Rectal smooth muscle tissue (tissue), 1 donor: ENCODE data around the gene SYN1.

Experiments used
- H3K27ac ChIP-seq: one replicate; pipeline ENCODE4 v1.7.0; 2013; ENCODE audit warnings: low read depth, low read length, inconsistent platforms
- H3K27me3 ChIP-seq: one replicate; pipeline ENCODE4 v1.7.0; 2013; ENCODE audit warnings: low read length; ENCODE audit not compliant: control insufficient read depth, insufficient read depth
- H3K36me3 ChIP-seq: one replicate; pipeline ENCODE4 v1.7.0; 2013; ENCODE audit warnings: low read length; ENCODE audit not compliant: control insufficient read depth, insufficient read depth
- H3K4me1 ChIP-seq: one replicate; pipeline ENCODE4 v1.7.0; 2013; ENCODE audit warnings: low read length; ENCODE audit not compliant: control insufficient read depth, insufficient read depth
- H3K4me3 ChIP-seq: one replicate; pipeline ENCODE4 v1.7.0; 2013; ENCODE audit warnings: low read length
- H3K9ac ChIP-seq: one replicate; pipeline ENCODE4 v1.7.0; 2013; ENCODE audit warnings: low read length

SYN1 gene

DNA sequence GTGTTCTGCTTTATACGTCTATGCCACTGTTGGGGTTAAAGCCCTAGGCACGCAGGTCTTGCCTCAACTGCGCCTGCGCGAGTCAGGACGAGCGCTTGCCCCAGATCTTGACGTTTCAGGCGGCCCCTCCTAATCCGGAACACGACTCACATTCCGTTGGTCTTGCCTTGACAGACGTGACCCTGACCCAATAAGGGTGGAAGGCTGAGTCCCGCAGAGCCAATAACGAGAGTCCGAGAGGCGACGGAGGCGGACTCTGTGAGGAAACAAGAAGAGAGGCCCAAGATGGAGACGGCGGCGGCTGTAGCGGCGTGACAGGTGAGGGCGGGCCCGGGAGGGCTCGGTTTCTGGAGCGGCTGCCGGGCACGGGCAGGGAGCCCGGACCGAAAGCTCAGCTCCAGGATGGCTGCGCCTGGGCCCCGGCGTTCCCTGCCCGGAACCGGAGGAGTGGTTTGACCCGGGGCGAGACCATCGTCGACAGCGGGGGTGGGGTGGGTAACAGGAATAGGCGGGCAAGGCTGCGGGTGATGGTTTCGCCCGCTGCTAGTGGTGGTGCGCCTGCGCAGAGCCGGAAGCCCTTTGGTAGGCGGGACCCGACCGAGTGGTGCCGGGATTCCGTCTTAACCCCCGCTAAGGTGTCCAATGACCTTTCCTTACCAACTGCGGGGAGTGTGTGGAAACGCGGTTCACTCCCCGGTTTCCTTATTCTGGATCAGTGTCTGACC, 58.6 kb downstream of the SYN1 start, which contains the start of gene ARAF:
TSS of gene ARAF (plus strand) at position 272 of the 725 bp plus-strand sequence. CDS start 1,763 bp downstream, outside the sequence.
- H3K9ac ChIP-seq, result peak within 1 kb of the TSS; percentile 67
- peaks cover 2% of the 10 kb centered on the region for H3K4me1 ChIP-seq
- H3K27ac ChIP-seq, result peak within 1 kb of the TSS; percentile 96
- no peaks in the 10 kb centered on the region for H3K27me3 ChIP-seq
- peak within 1 kb of the TSS; percentile 76 for H3K4me3 ChIP-seq
- peaks cover 8% of the 10 kb centered on the region for H3K36me3 ChIP-seq

DNA sequence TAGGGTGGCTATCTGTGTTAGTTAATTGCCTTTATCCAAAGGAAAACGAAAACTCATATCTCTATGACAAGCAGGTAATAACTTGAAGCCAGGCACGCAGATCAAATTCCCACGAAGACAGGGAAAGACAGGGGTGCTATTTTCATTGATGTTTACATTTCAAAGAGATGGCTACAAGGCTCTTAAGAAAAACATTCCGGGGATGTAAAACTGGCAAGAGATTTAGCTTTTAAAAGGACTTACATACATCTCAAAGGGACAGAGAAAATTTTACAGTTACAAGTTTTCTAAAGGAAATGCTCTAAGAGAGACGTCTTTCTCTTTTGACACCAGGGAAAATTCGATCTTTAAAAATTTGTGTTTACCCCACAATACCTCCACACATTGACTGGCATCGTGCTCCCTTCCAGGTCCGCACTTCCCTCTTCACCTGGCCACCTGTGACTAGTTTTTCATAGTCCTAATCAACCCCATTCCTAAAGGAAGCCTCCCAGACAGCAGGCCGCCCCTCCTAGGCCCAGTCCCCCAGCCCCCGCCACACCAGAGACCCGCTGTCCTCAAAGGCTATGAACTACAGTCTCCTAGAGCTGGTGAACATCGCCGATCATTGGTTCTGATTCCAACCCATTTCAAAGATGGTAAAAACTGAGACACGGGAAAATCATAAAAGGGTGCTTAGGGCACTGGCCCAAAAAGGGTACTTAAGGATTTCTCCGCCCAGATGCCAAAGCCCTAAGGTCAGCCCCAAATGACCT, 59.3 kb downstream of the SYN1 start:
- Histone ChIP-seq H3K4me3 (peak overlapping the region; percentile 64), H3K27me3 (no peaks in the 10 kb centered on the region), H3K4me1 (peaks cover 2% of the 10 kb centered on the region), H3K27ac (peak overlapping the region; percentile 96), H3K36me3 (peaks cover 8% of the 10 kb centered on the region), H3K9ac (peak overlapping the region; percentile 40)

DNA sequence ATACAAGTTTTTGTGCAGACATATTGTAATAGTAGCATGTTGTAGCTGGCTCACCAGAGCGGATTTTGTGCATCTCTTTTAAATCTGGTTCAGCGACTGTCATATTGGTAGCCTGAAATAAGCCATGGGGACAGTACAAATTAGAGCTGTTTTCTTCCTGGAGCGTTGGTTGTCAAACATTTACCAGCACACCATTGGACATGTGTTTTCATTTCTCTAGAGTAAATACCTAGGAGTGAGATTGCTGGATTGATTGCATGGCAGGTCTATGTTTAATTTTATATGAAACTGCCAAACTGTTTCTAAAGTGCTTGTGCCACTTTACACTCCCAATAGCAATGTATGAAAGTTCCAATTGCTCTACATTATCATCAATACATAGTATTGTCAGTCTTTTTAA, 61.2 kb downstream of the SYN1 start:
- Histone ChIP-seq H3K36me3 (no peaks in the 10 kb centered on the region), H3K9ac (no peak overlapping the region), H3K4me1 (peaks cover 2% of the 10 kb centered on the region), H3K4me3 (no peak overlapping the region), H3K27ac (no peak overlapping the region), H3K27me3 (no peaks in the 10 kb centered on the region)

DNA sequence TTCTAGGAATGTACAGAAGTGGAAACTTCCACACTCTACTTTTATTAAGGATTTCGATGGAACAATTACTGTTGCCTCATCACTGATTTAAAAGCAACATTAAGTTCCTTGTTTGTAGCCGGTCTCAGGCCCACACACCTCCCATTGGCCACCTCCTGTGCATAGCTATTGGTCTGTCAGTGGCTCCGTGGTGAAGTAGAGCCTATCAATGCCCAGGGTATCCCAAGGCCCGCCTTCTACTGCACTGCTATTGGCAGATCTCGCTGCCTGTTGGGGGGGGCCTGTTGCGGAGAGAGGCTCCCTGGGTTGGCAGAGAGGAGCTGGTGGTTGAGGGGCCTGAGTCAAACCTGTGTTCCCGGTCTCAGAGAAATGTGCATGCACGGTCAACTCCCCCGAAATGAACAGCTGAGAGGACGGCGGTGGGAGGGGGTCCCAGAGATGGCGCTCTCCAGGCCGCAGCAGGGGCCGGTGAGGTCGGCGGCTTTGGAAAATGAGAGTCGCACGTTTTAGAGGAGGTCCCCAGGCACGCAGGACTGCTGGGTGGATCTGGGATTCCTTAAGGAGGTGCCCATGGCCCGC, 63.5 kb downstream of the SYN1 start:
- Histone ChIP-seq H3K27ac (peak overlapping the region; percentile 85), H3K4me1 (no peaks in the 10 kb centered on the region), H3K27me3 (no peaks in the 10 kb centered on the region), H3K4me3 (peak overlapping the region; percentile 63), H3K9ac (peak overlapping the region; percentile 66), H3K36me3 (no peaks in the 10 kb centered on the region)

DNA sequence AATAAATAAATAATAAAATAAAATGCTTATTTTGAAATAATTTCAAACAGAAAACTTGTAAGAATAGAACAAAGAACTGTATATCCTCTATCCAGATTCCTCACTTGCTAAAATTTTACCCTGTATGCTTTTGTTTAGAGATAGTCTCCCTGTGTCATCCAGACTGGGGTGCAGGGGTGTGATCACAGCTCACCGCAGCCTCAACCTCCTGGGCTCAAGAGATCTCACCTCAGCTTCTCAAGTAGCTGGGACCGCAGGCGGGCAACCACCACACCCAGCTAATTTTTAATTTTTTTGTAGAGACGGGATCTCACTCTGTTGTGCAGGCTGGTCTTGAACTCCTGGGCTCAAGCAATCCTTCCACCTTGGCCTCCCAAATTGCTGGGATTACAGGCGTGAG, 76.2 kb downstream of the SYN1 start:
- Histone ChIP-seq H3K9ac (no peak overlapping the region), H3K27me3 (no peaks in the 10 kb centered on the region), H3K36me3 (no peaks in the 10 kb centered on the region), H3K4me3 (no peak overlapping the region), H3K4me1 (peaks cover 3% of the 10 kb centered on the region), H3K27ac (no peak overlapping the region)

DNA sequence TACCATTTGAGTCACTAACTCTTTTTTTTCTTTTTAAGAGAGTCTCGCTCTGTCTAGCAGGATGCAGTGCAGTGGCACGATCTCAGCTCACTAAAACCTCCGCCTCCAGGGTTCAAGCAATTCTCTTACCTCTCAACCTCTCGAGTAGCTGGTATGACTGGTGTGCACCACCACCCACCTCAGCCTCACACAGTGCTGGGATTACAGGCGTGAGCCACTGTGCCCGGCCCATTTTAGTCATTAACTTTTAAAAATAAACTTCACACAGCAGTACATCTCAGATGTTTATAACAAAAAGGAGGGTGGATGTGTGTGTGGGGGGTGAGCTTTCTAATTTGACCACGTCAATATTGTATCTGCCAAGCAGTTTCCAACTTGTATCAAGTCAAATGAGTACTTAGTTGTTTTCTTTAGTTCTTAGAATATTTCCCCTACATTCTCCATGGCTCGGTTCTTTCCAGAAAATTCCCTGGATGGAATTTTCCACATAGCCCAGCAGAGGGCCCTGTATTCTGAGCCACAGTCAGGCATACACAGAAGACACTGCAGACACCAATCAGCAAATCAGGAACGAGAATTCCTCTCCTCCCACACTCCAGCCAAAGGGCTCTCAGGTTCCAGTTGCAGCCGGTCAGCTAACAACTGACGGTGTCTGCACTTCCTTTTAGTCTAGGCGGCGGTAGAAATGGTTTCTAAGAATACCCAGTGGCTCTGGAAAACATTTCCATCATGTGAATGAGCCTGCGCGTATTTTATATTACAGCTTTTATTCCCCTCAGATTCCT, 78.7 kb downstream of the SYN1 start:
- Histone ChIP-seq H3K27me3 (no peaks in the 10 kb centered on the region), H3K36me3 (no peaks in the 10 kb centered on the region), H3K4me3 (no peak overlapping the region), H3K4me1 (peaks cover 3% of the 10 kb centered on the region), H3K9ac (no peak overlapping the region), H3K27ac (peak overlapping the region; percentile 60)

DNA sequence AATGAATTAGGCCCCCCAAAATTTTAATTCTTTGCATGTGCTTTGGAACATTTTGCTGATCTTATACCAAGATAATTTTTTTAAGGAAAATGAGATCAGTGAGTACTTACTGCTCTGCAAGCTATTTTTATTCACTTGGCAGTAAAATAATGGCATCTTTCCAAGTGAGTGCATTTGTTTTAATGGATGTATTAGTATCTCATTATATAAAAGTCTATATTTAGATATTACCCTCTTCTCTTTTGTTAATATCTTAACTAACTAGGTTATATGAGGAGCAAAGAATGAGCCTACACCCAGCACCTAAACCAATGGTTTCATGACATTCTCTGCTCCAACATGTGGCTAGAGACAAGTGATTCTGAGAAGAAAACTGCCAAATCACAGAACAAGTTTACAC, 79.8 kb downstream of the SYN1 start:
- peak overlapping the region; percentile 55 for H3K27ac ChIP-seq
- H3K4me1 ChIP-seq, result peaks cover 3% of the 10 kb centered on the region
- H3K9ac ChIP-seq, result no peak overlapping the region
- H3K36me3 ChIP-seq, result no peaks in the 10 kb centered on the region
- H3K4me3 ChIP-seq, result no peak overlapping the region
- H3K27me3 ChIP-seq, result no peaks in the 10 kb centered on the region

DNA sequence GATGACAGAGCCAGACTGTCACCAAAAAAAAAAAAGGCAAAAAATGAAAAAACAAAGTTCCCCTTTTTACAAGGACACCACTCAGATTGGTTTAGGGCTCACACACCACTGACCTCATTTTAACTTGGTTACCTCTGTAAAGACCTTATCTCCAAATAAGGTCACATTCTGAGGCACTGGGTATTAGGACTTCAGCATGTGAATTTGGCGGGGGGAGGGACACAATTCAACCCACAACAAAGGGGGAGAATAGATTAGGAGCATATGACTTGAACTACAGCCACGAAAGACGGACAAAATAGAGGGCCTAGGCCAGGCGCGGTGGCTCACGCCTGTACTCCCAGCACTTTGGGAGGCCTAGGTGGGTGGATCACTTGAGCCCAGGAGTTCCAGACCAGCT, 89.6 kb downstream of the SYN1 start:
- no peak overlapping the region for H3K4me3 ChIP-seq
- H3K36me3 ChIP-seq, result no peaks in the 10 kb centered on the region
- H3K27ac ChIP-seq, result no peak overlapping the region
- H3K4me1 ChIP-seq, result no peaks in the 10 kb centered on the region
- no peaks in the 10 kb centered on the region for H3K27me3 ChIP-seq
- no peak overlapping the region for H3K9ac ChIP-seq

DNA sequence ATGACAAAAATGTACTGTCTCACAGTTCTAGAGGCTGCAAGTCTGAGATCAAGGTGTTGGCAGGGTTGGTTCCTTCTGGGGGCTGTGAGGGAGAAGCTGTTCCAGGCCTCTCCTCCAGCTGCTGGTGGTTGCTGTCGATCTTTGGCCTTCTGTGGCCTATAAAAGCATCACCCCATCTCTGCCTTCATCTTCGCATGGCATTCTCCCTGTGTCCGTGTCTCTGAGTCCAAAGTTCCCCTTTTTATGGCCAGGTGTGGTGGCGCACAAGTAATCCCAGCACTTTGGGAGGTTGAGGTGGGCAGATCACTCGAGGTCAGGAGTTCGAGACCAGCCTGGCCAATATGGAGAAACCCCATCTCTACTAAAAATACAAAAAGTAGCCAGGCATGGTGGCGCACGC, 90.1 kb downstream of the SYN1 start:
- no peak overlapping the region for H3K9ac ChIP-seq
- H3K36me3 ChIP-seq, result no peaks in the 10 kb centered on the region
- no peak overlapping the region for H3K27ac ChIP-seq
- H3K4me3 ChIP-seq, result no peak overlapping the region
- no peaks in the 10 kb centered on the region for H3K27me3 ChIP-seq
- H3K4me1 ChIP-seq, result no peaks in the 10 kb centered on the region

DNA sequence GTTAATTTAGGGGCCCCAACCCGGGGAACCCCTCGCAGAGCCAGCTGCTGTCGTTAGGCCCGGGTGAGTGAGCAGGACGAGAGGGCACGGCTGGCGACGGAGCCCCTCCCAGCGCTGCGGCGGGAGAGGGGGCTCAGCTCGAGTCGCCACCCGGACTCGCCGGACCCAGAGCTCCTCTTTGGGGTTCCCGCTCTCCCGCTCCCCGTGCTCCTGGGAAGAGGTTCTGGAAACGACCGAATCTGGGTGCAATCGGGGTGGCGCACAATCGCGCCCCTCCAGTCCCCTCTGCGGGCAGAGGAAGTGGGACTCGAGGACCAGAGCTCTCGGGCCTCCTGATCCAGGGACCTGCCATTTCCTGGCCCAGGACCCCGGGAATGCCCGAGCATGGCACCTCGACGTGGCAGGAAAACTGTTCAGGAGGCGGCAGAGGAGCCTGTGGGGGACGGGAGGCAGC, 95.9 kb downstream of the SYN1 start:
- Histone ChIP-seq H3K27me3 (no peaks in the 10 kb centered on the region), H3K36me3 (no peaks in the 10 kb centered on the region), H3K4me1 (no peaks in the 10 kb centered on the region), H3K27ac (no peak overlapping the region), H3K4me3 (peak overlapping the region; percentile 59), H3K9ac (no peak overlapping the region)

DNA sequence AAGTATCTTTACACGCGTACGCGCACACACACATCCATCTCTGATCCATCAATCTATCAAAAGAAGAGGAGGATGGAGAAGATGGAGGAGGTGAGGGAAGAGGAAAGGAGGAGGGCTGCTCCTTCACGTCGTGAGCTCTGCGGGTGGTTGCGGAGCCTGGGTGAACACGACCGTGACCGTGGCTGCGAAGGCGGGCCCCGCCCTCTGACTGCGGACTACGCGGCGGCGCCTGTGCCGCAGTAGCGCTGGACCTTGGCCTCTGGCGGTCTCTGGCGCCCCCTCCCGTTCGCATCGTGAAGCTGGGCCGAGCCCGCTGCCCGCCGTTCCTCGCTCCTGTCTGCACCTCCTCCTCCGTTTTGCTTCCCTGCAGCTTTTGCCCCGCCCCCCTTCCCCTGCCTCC, 96.4 kb downstream of the SYN1 start:
- Histone ChIP-seq H3K27ac (no peak overlapping the region), H3K27me3 (no peaks in the 10 kb centered on the region), H3K4me3 (peak overlapping the region; percentile 63), H3K36me3 (no peaks in the 10 kb centered on the region), H3K9ac (no peak overlapping the region), H3K4me1 (no peaks in the 10 kb centered on the region)
